Epithelial cell of proximal tubule (primary cell): ENCODE data around the gene CNPY4. TPM values are rescaled to one million over a fixed set of nuclear protein-coding genes. Genes with fewer than 3 reads are reported as not detected.

Experiments used
- DNase-seq: peaks from one replicate; pipeline ENCODE4 v3.0.0-alpha.2; 2011; ENCODE audit warnings: low read depth
- H3K4me3 ChIP-seq: 2 replicates; pipeline ENCODE4 v1.5.1; 2011; ENCODE audit warnings: low read depth, mild to moderate bottlenecking, low read length
- CTCF ChIP-seq: conservative IDR thresholded peaks from 2 replicates; pipeline ENCODE4 v1.5.1; 2012; ENCODE audit warnings: low read depth, mild to moderate bottlenecking, low read length
- total RNA-seq: library from RNA; depleted of rRNA; stranded (reverse); fragments of >200 nt; gene quantifications from 2 replicates; pipeline ENCODE4 v1.2.3, GENCODE V29; 2015

Gene CNPY4
- total RNA-seq, 1 donor from 2014 or later = 8.8 TPM

DNA sequence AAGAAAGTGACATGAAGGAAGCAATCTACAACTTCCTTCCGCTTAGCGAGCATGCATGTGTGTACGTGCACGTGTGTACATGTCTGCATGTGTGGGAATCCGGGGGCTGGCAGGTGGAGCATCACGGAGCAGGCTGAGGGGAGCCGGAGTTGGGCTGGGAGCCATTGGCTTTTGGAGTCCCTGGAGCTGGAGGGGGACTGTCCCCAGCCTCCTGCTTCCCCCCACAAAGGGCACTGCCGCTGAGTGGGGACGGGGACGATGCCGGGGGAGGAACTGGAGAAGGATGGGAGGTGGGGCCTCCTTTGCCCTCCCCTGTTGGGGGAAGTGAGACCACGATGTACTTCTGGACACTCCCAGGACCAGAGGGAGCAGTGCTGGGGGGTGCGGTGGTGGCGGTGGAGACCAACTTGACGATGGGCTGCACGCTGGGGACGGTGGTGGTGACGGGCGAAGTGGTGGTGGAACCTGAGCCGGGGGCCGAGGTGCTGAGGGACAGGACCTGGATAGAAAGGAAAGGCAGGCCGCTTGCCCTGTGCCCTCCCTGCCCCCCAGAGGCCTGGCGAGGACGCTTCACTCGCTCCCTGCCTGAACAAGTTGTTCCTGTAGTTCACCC is 12.2 kb upstream of the CNPY4 start:
- DNase-seq = no peak
- TF ChIP-seq CTCF = no peak
- H3K4me3 ChIP-seq = no peak overlapping the region

GRCh38 chr7:100107890-100108289 is 11.5 kb upstream of the CNPY4 start:
- no peak for TF ChIP-seq CTCF
- no peak overlapping the region for H3K4me3 ChIP-seq
- no peak for DNase-seq

DNA sequence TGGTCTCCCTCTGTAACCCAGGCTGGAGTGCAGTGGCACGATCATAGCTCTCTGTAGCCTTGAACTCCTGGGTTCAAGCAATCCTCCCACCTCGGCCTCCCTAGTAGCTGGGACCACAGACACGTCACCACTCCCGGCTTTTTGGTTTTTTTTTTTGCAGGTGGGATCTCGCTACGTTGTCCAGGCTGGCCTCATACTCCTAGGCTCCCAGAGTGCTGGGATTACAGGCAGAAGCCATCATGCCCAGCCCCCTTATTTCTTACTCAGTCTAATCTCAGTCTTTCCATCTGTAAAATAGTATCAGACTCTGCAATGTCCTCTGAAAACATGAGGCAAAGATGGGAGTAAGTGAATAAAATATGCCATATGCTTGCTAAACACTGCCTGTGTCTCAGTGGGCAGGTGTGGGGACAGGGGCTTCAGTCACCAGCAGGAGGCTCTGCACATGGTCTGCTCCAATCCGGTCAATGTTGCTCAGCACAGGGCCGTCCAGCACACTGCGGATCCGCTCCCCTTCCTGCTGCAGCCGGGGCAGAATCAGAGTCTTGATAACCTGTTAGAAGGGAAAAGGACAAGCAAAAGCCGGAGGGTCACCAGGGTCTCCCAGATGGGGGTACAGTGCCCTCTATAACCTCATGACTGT is 9.8 kb upstream of the CNPY4 start:
- no peak for DNase-seq
- H3K4me3 ChIP-seq = no peak overlapping the region
- peak; percentile 28 for TF ChIP-seq CTCF

DNA sequence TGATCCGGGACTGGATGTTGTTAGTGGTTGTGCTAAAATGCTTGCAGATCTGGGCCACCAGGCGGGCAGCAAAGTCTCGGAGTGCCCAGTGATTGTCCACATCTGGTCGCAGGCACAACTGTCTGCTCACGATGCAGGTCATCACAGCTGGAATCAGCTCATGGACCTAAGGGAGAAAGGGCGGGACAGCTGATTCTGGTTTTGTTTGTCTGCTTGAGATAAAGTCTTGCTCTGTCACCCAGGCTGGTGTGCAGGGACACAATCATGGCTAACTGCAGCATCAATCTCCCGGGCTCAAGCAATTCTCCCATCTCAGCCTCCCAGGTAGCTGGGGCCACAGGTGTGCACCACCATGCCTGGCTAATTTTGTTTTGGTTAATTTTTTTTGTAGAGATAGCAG is 8.3 kb upstream of the CNPY4 start:
- DNase-seq = no peak
- H3K4me3 ChIP-seq = no peak overlapping the region
- TF ChIP-seq CTCF = no peak

DNA sequence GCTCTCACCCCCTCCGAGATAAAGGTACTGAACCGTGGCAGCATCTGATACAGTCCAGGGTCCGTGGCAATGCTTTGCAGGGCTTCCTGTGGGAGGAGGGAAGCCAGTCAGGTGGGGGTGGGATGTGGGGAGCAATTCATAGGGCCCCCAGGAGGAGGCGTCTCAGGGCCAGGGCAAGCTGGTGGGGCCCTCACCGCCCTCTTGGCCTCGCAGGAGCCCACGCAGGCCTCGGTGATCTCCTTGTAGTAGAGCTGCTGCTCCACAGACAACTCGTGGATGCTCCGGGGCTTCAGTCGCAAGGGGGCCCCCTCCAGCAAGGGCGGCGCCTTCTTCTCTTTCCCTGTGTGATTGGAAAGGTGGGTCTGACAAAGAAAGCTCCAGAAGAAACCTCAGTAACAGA is 7.5 kb upstream of the CNPY4 start:
- DNase-seq = no peak
- no peak overlapping the region for H3K4me3 ChIP-seq
- TF ChIP-seq CTCF = no peak

GRCh38 chr7:100115026-100115425 is 4.4 kb upstream of the CNPY4 start:
- no peak for DNase-seq
- no peak for TF ChIP-seq CTCF
- H3K4me3 ChIP-seq = no peak overlapping the region
